RPMI8226 (cell line): ENCODE results near the gene GSC2.

Experiments
- DNase-seq: peaks from one replicate; pipeline ENCODE4 v3.0.0-alpha.2; 2015

Gene GSC2

DNA sequence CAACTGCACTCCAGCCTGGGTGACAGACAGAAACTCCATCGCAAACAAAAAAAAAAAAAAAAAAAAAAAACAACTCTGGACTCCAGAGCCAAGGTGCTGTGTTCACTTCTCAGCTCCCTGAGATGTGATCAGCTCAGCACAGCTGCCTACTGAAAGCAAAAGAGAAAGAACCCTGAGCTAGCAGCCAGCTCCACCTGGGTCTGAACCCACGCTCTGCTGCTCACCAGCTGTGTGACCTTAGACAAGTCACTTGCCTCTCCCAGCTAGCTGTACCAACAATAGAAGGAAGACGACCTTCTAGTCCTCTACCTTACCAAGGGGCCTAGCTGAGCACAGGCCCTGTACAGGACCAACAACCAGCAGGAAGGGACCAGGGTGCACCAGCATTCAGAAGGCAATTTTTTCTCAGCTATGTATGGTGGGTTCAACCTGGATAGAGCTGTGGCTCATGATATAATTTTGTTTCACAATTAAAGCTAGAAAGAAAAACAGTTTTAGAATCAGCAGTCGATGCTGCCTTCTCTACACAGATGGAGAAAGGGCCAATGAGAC, 31.7 kb downstream of the GSC2 start:
- peak; percentile 65 for DNase-seq

DNA sequence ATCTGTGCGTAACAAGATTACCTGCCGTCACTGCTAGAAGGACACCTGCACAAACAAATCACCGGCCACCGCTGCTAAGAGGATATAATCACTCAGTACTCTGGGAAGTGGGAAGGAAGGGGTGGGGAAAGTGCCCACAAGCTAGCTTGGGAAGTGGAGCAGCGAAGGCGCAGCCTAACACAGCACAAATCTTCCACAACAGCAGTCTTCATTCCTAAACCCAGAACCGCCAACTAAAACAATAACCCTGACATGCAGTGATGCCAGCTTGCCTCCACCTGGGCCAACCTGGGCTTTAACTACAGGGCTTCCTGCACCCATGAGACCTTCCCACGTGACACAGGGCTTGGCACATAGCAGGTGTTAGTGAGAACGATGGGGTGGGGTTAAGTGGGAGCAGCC, 33.0 kb downstream of the GSC2 start:
- DNase-seq: no peak

GRCh38 chr22:19115628-19116027, 34.5 kb downstream of the GSC2 start:
- DNase-seq: no peak

- no peak for DNase-seq
Measured at GRCh38 chr22:19114984-19115552, 35.0 kb downstream of the GSC2 start.

DNA sequence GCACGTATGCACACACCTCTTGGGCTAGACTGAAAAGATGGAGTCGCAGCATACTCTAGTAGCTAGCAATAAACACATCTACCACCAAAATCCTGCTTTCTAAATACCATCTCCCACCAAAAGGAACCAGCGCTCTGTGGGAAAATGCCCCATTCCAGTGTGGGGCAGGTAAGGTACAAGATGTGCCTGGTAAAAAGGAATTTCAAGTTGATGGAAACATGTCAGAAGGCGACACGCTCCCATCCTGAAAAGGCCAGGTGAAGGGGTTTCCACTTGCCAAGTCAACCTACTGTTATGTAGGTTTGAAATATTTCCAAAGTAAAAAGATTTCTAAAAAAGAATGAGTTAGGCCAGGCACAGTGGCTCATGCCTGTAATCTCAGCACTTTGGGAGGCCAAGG, 36.7 kb downstream of the GSC2 start:
- DNase-seq: no peak

- DNase-seq: no peak
Measured at GRCh38 chr22:19111584-19111983, 38.5 kb downstream of the GSC2 start.

- DNase-seq: no peak
Measured at GRCh38 chr22:19111140-19111539, 39.0 kb downstream of the GSC2 start.

- DNase-seq: no peak
Measured at GRCh38 chr22:19110646-19111045, 39.4 kb downstream of the GSC2 start.

GRCh38 chr22:19110064-19110458, 40.0 kb downstream of the GSC2 start:
- DNase-seq: no peak

- peak; percentile 47 for DNase-seq
Measured at GRCh38 chr22:19109198-19110063, 40.7 kb downstream of the GSC2 start.

- no peak for DNase-seq
Measured at GRCh38 chr22:19108807-19109197, 41.3 kb downstream of the GSC2 start.

- DNase-seq: no peak
Measured at GRCh38 chr22:19107730-19108074, 42.4 kb downstream of the GSC2 start.

DNA sequence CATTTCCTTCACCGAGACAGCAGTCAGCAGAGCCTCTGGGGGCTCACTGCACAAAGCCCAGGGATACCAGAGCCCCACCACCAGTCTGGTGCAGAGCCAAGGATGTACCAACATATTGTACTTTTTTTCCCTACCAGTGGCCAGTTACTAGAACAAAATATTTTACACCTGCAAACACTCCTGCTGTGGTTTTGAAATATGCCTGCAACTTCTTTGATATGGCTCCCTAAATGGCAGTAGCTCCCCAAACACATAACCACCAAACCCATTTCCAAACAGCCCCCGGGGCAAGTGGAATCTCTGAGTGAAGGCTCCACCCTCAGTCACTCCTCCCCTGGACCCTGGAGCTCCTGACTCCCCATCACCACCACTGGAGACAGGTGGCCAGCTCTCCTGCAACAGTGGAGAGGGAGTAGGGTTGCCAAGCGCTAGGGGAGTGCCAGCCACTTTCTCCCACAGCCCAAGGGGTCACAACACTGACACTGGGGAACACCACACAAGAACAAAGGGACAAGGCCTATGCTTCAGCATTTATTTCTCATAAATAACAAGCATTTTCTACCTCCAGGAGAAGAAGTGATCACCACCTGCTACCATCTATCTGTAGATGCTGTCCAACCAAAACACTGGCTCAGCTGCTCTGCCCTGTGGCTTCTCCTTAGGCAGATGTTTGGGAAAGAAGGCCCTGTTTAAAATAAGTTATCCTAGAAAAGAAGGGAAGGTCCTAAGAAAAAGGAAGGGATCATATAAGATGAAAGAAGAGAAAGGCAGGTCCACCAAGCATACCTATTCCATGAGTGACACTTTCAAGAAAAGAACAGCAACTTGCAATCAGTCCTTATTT, 43.0 kb downstream of the GSC2 start:
- DNase-seq: no peak

DNA sequence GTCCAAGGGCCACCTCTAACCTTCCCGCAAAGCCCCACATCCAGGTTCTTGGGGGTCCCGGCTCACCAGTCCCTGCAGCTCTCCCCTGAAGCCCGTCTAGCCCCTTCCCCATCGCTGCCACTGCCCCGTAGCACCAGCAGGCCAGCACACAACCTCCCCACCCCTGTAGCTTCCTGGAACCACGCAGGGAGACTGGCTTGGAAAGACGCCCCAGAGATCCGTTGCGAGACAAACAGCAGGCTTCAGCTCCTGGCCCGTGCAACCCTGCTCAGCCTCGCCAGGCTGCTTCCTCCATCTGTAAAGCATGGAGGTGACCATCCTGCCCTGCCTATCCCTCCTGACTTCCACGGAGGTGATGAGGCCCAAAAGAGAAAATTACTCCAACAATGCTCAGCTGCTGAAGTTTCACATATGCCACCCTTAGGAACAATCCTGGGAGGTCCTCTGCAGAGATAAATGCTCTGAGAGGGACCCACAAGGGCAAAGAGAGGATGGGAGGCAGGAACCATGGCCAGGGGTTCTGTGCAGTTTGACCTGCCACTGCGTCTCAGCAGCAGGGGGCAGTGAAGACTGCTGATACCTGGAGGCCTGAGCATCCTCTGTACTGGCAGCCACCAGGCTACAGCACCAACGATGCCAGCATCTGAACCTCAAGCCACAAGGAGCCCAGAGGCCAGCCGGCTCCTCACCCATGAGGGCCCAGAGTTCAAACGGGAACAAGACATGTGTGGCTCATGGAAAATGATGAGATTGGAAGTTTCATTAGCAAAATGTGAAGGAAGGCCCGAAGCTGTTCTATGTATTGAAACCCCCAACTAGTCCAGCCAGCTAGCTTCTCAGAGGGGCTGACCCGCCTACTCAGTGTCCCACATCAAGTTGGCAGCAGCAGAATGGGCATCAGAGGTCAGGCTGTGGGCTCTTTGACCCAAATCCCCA, 44.0 kb downstream of the GSC2 start:
- DNase-seq: no peak

DNA sequence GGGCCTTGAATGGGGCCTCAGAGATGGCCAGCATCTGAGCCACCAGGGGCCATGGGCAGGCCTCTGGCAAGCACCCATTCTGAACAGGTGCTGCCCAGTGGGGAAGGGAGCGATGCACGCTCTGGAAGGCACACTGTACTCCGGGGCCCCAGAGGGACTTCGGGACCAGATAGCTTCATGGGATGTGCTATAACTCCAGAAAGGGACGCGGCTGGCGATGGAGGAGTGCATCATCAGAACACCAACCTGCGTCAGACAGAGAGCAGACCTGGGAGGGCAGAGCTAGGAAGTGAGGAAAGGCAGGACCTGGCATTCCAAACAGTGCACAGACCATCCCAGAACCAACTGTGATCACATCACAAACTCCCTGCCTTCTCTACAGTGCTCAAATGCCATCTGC, 44.6 kb downstream of the GSC2 start:
- no peak for DNase-seq

DNA sequence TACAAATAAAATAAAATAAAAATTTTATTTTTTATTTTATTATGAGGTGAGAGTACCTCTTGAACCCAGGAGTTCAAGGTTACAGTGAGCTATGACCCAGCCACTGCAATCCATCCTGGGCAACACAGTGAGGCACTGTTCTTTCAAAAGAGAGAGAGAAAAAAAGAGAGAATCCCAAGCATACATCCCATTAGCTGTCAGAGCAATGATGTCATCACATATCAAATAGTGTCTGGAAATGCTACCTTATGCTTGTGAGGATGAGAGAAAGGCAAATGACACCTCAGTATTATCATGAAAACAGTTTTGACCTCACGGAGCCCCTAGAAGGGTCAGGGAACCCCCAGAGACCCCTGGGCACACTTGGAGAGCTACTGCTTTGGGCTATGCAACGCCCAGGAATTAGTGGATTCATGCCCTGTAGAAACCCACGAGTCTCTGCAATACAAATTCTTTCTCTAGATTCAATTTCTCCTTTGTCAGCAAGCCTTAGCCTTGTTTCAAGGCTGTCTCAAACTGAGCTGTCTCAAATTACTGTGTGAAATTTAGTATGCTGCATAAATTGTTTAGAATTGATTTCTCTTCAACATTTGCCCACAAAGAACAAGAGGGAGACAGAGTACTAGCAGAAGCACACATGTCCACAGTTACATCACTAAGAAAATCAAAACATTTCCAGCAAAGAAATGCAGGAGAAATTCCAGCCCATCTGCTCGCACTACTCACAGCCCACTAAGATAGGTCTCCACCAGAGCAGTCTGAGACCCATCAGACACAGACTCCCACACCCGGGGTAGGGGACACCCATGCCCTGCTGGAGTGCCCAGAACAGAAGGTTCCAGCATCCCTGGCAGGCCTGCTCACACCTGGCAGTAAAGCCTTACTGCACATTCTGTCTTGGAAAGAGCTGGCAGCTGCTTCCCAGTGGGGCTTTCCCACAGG, 45.9 kb downstream of the GSC2 start:
- no peak for DNase-seq

- DNase-seq: no peak
Measured at GRCh38 chr22:19098157-19098556, 51.9 kb downstream of the GSC2 start.

DNA sequence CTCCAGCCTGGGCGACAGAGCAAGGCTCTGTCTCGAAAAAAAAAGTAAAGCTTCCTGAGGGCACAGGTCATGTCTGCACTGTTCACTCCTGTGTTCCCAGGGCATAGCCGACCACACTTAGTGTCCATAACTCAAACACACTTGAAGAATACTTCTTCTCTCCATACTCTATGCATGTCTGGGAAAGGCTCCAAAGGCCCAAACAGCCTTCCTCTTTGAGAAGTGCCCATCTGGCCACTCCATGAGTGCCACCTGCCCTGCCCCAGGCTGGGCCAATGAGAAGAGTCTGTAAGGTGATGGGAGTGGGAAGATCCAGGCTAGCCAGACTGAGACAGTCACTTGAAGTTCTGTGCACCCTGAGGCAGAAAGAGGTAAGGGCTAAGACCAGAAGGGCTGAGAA, 52.6 kb downstream of the GSC2 start:
- no peak for DNase-seq
